H1 (cell line): ENCODE results near the gene ACTG2. TPM values are rescaled to one million over a fixed set of nuclear protein-coding genes. Genes with fewer than 3 reads are reported as not detected.

Experiments
- CTCF ChIA-PET: fragments of 300-600 bp; sonication (Branson Sonifier 250); formaldehyde crosslinking; loops from one replicate; lab custom pipeline; 2021; ENCODE audit not compliant: partially characterized antibody; lab: Charles Lee
- POLR2A ChIA-PET: fragments of 300-600 bp; sonication (Branson Sonifier 250); formaldehyde crosslinking; loops from one replicate; lab custom pipeline; 2021; ENCODE audit warnings: inconsistent platforms; ENCODE audit not compliant: partially characterized antibody; lab: Charles Lee
- DNase-seq, 2 experiments: peaks; one replicate each; pipeline versions ENCODE4 v3.0.0 to v3.0.0-alpha.2; 2010 to 2022; ENCODE audit warnings: low spot score in 2 of 2, low read depth in 1 of 2, mixed read lengths in 1 of 2
- FAIRE-seq: peaks from 2 replicates; lab custom pipeline; 2011; peaks lifted over from hg19 to GRCh38; lab: Jason Lieb, UNC
- H2AFZ ChIP-seq: 2 replicates; pipeline ENCODE4 v1.8.1; 2012; ENCODE audit warnings: low read length, inconsistent platforms
- H2AK5ac ChIP-seq: 2 replicates; pipeline ENCODE4 v1.6.1; 2013; ENCODE audit warnings: low read depth, low read length
- H2BK120ac ChIP-seq: replicated peaks from 2 replicates; pipeline ENCODE3; 2013; ENCODE audit warnings: low read depth, low read length, inconsistent platforms
- H2BK12ac ChIP-seq: 2 replicates; pipeline ENCODE4 v1.6.1; 2013; ENCODE audit warnings: low read depth, low read length
- H2BK15ac ChIP-seq: 2 replicates; pipeline ENCODE4 v1.6.1; 2013; ENCODE audit warnings: low read length
- H2BK20ac ChIP-seq: 2 replicates; pipeline ENCODE4 v1.6.1; 2013; ENCODE audit warnings: low read length
- H2BK5ac ChIP-seq: 2 replicates; pipeline ENCODE4 v1.6.1; 2013; ENCODE audit warnings: low read depth, low read length
- H3K14ac ChIP-seq: 2 replicates; pipeline ENCODE4 v1.6.1; 2013; ENCODE audit warnings: inconsistent platforms; ENCODE audit not compliant: insufficient read length
- H3K18ac ChIP-seq: 2 replicates; pipeline ENCODE4 v1.6.1; 2013; ENCODE audit warnings: low read length; ENCODE audit errors: extremely low read depth
- H3K23ac ChIP-seq: 2 replicates; pipeline ENCODE4 v1.6.1; 2013; ENCODE audit warnings: inconsistent platforms; ENCODE audit not compliant: insufficient read length
- H3K23me2 ChIP-seq: 2 replicates; pipeline ENCODE4 v1.6.1; 2013; ENCODE audit warnings: low read depth, low read length
- H3K27ac ChIP-seq: 2 replicates; pipeline ENCODE4 v1.6.1; 2011; ENCODE audit warnings: low read depth, low read length, inconsistent platforms
- H3K27me3 ChIP-seq, 4 experiments: replicated peaks in 1 of 4; 1 replicate in 1 of 4; 2 replicates in 3 of 4; pipeline versions ENCODE4 v1.6.1 to v1.8.1; 2011 to 2013; ENCODE audit warnings: low read length in 3 of 4, mild to moderate bottlenecking in 3 of 4, inconsistent platforms in 2 of 4, mixed read lengths in 2 of 4, moderate library complexity in 1 of 4; ENCODE audit not compliant: control insufficient read depth in 3 of 4, insufficient read depth in 3 of 4; ENCODE audit errors: extremely low read depth in 1 of 4
- H3K36me3 ChIP-seq, 4 experiments: 2 replicates each; pipeline versions ENCODE4 v1.6.1 to v1.8.1; 2011 to 2013; ENCODE audit warnings: mild to moderate bottlenecking in 4 of 4, low read length in 3 of 4, moderate library complexity in 2 of 4, control low read depth in 1 of 4, inconsistent platforms in 1 of 4; ENCODE audit not compliant: insufficient read depth in 4 of 4, control insufficient read depth in 2 of 4
- H3K4ac ChIP-seq: replicated peaks from 2 replicates; pipeline ENCODE3; 2013; ENCODE audit warnings: low read length, low read depth, mixed read lengths, inconsistent platforms; ENCODE audit not compliant: insufficient read length
- H3K4me1 ChIP-seq, 4 experiments: replicated peaks in 1 of 4; 1 replicate in 1 of 4; 2 replicates in 3 of 4; pipeline versions ENCODE4 v1.6.1 to v1.8.1; 2011 to 2013; ENCODE audit warnings: low read length in 3 of 4, inconsistent platforms in 2 of 4, mixed read lengths in 1 of 4; ENCODE audit not compliant: insufficient read depth in 4 of 4, control insufficient read depth in 3 of 4
- H3K4me2 ChIP-seq, 2 experiments: 2 replicates each; pipeline versions ENCODE4 v1.6.1 to v1.8.1; 2011 to 2013; ENCODE audit warnings: low read depth in 2 of 2, low read length in 2 of 2, control low read depth in 1 of 2, inconsistent platforms in 1 of 2, mild to moderate bottlenecking in 1 of 2; ENCODE audit not compliant: insufficient read depth in 1 of 2
- H3K4me3 ChIP-seq, 4 experiments: fragments of 200-600, 300-600 bp in 1 of 4; sonication (generic), shearing (Covaris generic), sonication (Bioruptor Twin) in 1 of 4; 2 replicates each; pipeline versions ENCODE4 v1.5.1 to v1.8.1; 2011 to 2016; ENCODE audit warnings: low read length in 4 of 4, low read depth in 3 of 4, control low read depth in 2 of 4, inconsistent platforms in 2 of 4, mild to moderate bottlenecking in 2 of 4, mixed read lengths in 1 of 4, moderate library complexity in 1 of 4; ENCODE audit not compliant: insufficient read depth in 2 of 4; ENCODE audit errors: extremely low read depth in 1 of 4
- H3K56ac ChIP-seq: replicated peaks from 2 replicates; pipeline ENCODE3; 2013; ENCODE audit warnings: low read depth, mild to moderate bottlenecking, mixed read lengths, low read length, inconsistent platforms; ENCODE audit not compliant: insufficient read length
- H3K79me1 ChIP-seq: 2 replicates; pipeline ENCODE4 v1.6.1; 2013; ENCODE audit warnings: low read depth, low read length, control low read depth
- H3K79me2 ChIP-seq, 2 experiments: 2 replicates each; pipeline versions ENCODE4 v1.6.1 to v1.8.1; 2012 to 2013; ENCODE audit warnings: low read length in 2 of 2, mild to moderate bottlenecking in 2 of 2, inconsistent platforms in 1 of 2; ENCODE audit not compliant: insufficient read depth in 2 of 2, control insufficient read depth in 1 of 2
- H3K9ac ChIP-seq, 4 experiments: replicated peaks in 1 of 4; 1 replicate in 1 of 4; 2 replicates in 3 of 4; pipeline versions ENCODE4 v1.6.1 to v1.8.1; 2011 to 2013; ENCODE audit warnings: low read depth in 3 of 4, low read length in 3 of 4, control low read depth in 2 of 4, mild to moderate bottlenecking in 2 of 4, moderate library complexity in 2 of 4, inconsistent platforms in 1 of 4; ENCODE audit errors: extremely low read depth in 1 of 4
- H3K9me3 ChIP-seq, 2 experiments: 2 replicates each; pipeline versions ENCODE4 v1.6.1 to v1.8.1; 2012 to 2013; ENCODE audit warnings: mild to moderate bottlenecking in 2 of 2, moderate library complexity in 2 of 2, control low read depth in 1 of 2, inconsistent platforms in 1 of 2, low read depth in 1 of 2, low read length in 1 of 2, mixed read lengths in 1 of 2; ENCODE audit not compliant: insufficient read depth in 2 of 2
- H4K20me1 ChIP-seq, 2 experiments: replicated peaks in 1 of 2; 2 replicates each; pipeline versions ENCODE3 to v1.8.1; 2011 to 2013; ENCODE audit warnings: inconsistent platforms in 2 of 2, low read length in 2 of 2, mild to moderate bottlenecking in 1 of 2; ENCODE audit not compliant: insufficient read depth in 2 of 2, control insufficient read depth in 1 of 2
- H4K5ac ChIP-seq: 2 replicates; pipeline ENCODE4 v1.6.1; 2013; ENCODE audit warnings: low read length, low read depth, mixed read lengths, inconsistent platforms; ENCODE audit not compliant: insufficient read length
- H4K8ac ChIP-seq: 2 replicates; pipeline ENCODE4 v1.8.0; 2013; ENCODE audit warnings: mild to moderate bottlenecking, moderate library complexity, low read length, inconsistent platforms; ENCODE audit not compliant: insufficient read depth; ENCODE audit errors: extremely low read depth
- H4K91ac ChIP-seq: replicated peaks from 2 replicates; pipeline ENCODE3; 2013; ENCODE audit warnings: low read length, mixed read lengths, inconsistent platforms; ENCODE audit not compliant: insufficient read length
- BRCA1 ChIP-seq: IDR thresholded peaks from 2 replicates; pipeline ENCODE4 v1.6.1; 2012; ENCODE audit warnings: low read depth, low read length, improper control_type of control experiment
- CTBP2 ChIP-seq: IDR thresholded peaks from 2 replicates; pipeline ENCODE4 v1.7.0; 2011; ENCODE audit warnings: borderline replicate concordance, mild to moderate bottlenecking, moderate library complexity, mixed read lengths, low read length; ENCODE audit not compliant: insufficient read depth, insufficient read length
- EP300 ChIP-seq, 2 experiments: IDR thresholded peaks; 1 replicate in 1 of 2; 2 replicates in 1 of 2; pipeline ENCODE4 v1.6.1; 2011 to 2012; ENCODE audit warnings: low read depth in 2 of 2, low read length in 2 of 2, mild to moderate bottlenecking in 2 of 2, borderline replicate concordance in 1 of 2, inconsistent platforms in 1 of 2, moderate library complexity in 1 of 2
- FOSL1 ChIP-seq: IDR thresholded peaks from 2 replicates; pipeline ENCODE4 v1.6.1; 2011; ENCODE audit warnings: mild to moderate bottlenecking, low read depth, low read length, moderate library complexity; ENCODE audit not compliant: insufficient read depth
- JUN ChIP-seq: IDR thresholded peaks from 2 replicates; pipeline ENCODE4 v1.6.1; 2011; ENCODE audit warnings: low read depth, mild to moderate bottlenecking, improper control_type of control experiment, low read length
- KDM1A ChIP-seq: fragments of 200-600, 300-600 bp; sonication (generic); IDR thresholded peaks from 2 replicates; pipeline ENCODE4 v1.7.1; 2016; ENCODE audit warnings: mild to moderate bottlenecking, low read length, borderline replicate concordance
- NANOG ChIP-seq: IDR thresholded peaks from 2 replicates; pipeline ENCODE4 v1.6.1; 2011; ENCODE audit warnings: low read length, low read depth, mild to moderate bottlenecking, inconsistent platforms; ENCODE audit not compliant: insufficient read depth, poor library complexity, severe bottlenecking
- NRF1 ChIP-seq: IDR thresholded peaks from 2 replicates; pipeline ENCODE4 v1.6.1; 2011; ENCODE audit warnings: mild to moderate bottlenecking, low read depth, low read length, improper control_type of control experiment
- RXRA ChIP-seq: IDR thresholded peaks from 2 replicates; pipeline ENCODE4 v1.6.1; 2011; ENCODE audit warnings: low read depth, mild to moderate bottlenecking, low read length, moderate library complexity; ENCODE audit not compliant: insufficient read depth
- SIN3A ChIP-seq, 2 experiments: IDR thresholded peaks in 1 of 2; conservative IDR thresholded peaks in 1 of 2; 2 replicates each; pipeline ENCODE4 v1.6.1; 2011 to 2012; ENCODE audit warnings: low read length in 2 of 2, improper control_type of control experiment in 1 of 2, low read depth in 1 of 2, mild to moderate bottlenecking in 1 of 2
- TAF1 ChIP-seq: IDR thresholded peaks from 2 replicates; pipeline ENCODE4 v1.6.1; 2011; ENCODE audit warnings: mild to moderate bottlenecking, low read depth, low read length
- WGBS, 2 experiments: shearing (Covaris generic) in 1 of 2; methylation state at CpG; one replicate each; pipeline versions ENCODE4 v1.1.6 to v1.1.7; 2013 to 2015; ENCODE audit warnings: low lambda C conversion rate in 2 of 2, mixed read lengths in 2 of 2, inconsistent platforms in 1 of 2, low coverage in 1 of 2, missing lambda C conversion rate in 1 of 2; ENCODE audit not compliant: insufficient replicate concordance in 2 of 2, insufficient coverage in 1 of 2, insufficient read length in 1 of 2; ENCODE audit errors: extremely low coverage in 1 of 2, missing lambda C conversion rate in 1 of 2; 5-methylcytosine and 5-hydroxymethylcytosine counted together
- polyA plus RNA-seq, 7 experiments: library from polyadenylated mRNA; depleted of rRNA in 3 of 7; stranded (reverse) in 5 of 7; unstranded in 2 of 7; fragments of >200 nt in 5 of 7; fragments of 200-250 nt in 2 of 7; gene quantifications; 1 replicate in 5 of 7; 2 replicates in 1 of 7; 4 replicates in 1 of 7; pipeline versions ENCODE4 v1.2.1 to v1.2.3, GENCODE V29; 2011 to 2013; ENCODE audit warnings: missing spikeins in 2 of 7, mixed read lengths in 2 of 7
- total RNA-seq: library from RNA; stranded (reverse); fragmentation: NEBNext Ultra II Directional; extraction: Animal tissue kit (Norgen Biotek cat#: 25700); gene quantifications from 2 replicates; pipeline ENCODE4 v1.2.1, GENCODE V29; 2021
- TF ChIP-seq, protein P1 (sequence below): IDR thresholded peaks from 2 replicates; pipeline ENCODE4 v1.6.1; 2011; ENCODE audit warnings: low read depth, mild to moderate bottlenecking, low read length; ENCODE audit not compliant: insufficient read depth

Gene ACTG2
- total and polyA plus RNA-seq, 2 of the 8 experiments (the other 6 are each of a cell fraction or from before 2014, with no cell fraction given), result 6.2 to 13.7 TPM

GRCh38 chr2:73921581-73921980 is 28.8 kb downstream of the ACTG2 start:
- FAIRE-seq (no peak), DNase-seq (no peak)
- Histone ChIP-seq H3K27ac (no peak overlapping the region), H2BK20ac (no peak overlapping the region), H3K9me3 (no peaks in the 10 kb centered on the region), H3K4me2 (0 out of 4 replicates have a peak overlapping the region, but pooled peaks have one; percentile 29 to 32), H2BK12ac (no peak overlapping the region), H3K36me3 (no peaks in the 10 kb centered on the region), H3K27me3 (no peaks in the 10 kb centered on the region), H3K4me1 (peaks cover 4 to 11% (median 6%) of the 10 kb centered on the region in 4 experiments; a peak in 6 of 7 replicates), H2BK5ac (no peak overlapping the region), H4K8ac (peak overlapping the region; percentile 52; the same call in 1 of the 2 replicates), H3K14ac (no peak overlapping the region), H3K9ac (no peak overlapping the region), H4K20me1 (no peaks in the 10 kb centered on the region), H2BK120ac (no peak overlapping the region), H3K79me1 (no peaks in the 10 kb centered on the region), H2BK15ac (peak overlapping the region; percentile 46; the same call in 1 of the 2 replicates), H4K91ac (no peak overlapping the region), H3K18ac (no peak overlapping the region; the same call in 1 of the 2 replicates), H2AK5ac (no peak overlapping the region), H3K79me2 (no peaks in the 10 kb centered on the region), H4K5ac (no peak overlapping the region), H3K23ac (no peak overlapping the region), H3K23me2 (no peaks in the 10 kb centered on the region), H2AFZ (peak overlapping the region; percentile 47; the same call in 1 of the 2 replicates), H3K4me3 (no peak overlapping the region), H3K56ac (no peak overlapping the region), H3K4ac (no peak overlapping the region)
- 85% methylated on average over 9 of the region's 9 CpGs; no CpG with 5 or more reads in 1 of the 2 experiments for WGBS, 2 experiments
- ChIA-PET POLR2A (interaction anchor here (0.9 to 1.5 kb wide), 8 partner anchors 9 to 277 kb away, joined by 3 to 8 read pairs (median 3); partner anchors contain the start of gene MTHFD2), CTCF (interaction anchor here (0.7 to 4.0 kb wide), 21 partner anchors 9 to 233 kb away, joined by 3 to 24 read pairs (median 4); partner anchors contain the start of gene STAMBP)
- TF ChIP-seq KDM1A (no peak), FOSL1 (no peak), EP300 (IDR thresholded peaks at IDR 0.05; ENCODE audit: borderline replicate concordance in 1 of 2, low read depth in 2 of 2, low read length in 2 of 2) (no peak), SIN3A (conservative IDR thresholded peaks at IDR 0.05 in 1 of 2, IDR thresholded peaks at IDR 0.05 in 1 of 2; ENCODE audit: low read depth in 1 of 2, low read length in 2 of 2) (no peak), RXRA (no peak), BRCA1 (no peak), NANOG (no peak), NRF1 (no peak), JUN (no peak), CTBP2 (no peak), TAF1 (no peak)
- TF ChIP-seq, protein P1, sequence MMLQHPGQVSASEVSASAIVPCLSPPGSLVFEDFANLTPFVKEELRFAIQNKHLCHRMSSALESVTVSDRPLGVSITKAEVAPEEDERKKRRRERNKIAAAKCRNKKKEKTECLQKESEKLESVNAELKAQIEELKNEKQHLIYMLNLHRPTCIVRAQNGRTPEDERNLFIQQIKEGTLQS, result no peak
